LNCaP clone FGC (cell line): Measurements from ENCODE around the gene LARGE1.
"Not testable (repeated sequence)": the region's sequence is repeated elsewhere in the genome, so short reads cannot be mapped to it uniquely, and the experiment has no call there.

ENCODE experiments used
- DNase-seq: peaks from one replicate; pipeline ENCODE4 v3.0.0-alpha.2; 2011; ENCODE audit warnings: low read depth
- H3K4me3 ChIP-seq: 2 replicates; pipeline ENCODE4 v1.5.1; 2011; ENCODE audit warnings: mild to moderate bottlenecking, low read depth, low read length, control low read depth
- TF ChIP-seq, protein P1 (sequence below): IDR thresholded peaks from 2 replicates; pipeline ENCODE4 v1.5.1; 2012; ENCODE audit warnings: mild to moderate bottlenecking; ENCODE audit not compliant: control insufficient read depth, insufficient read depth; ENCODE audit errors: extremely low read depth

The LARGE1 gene

DNA sequence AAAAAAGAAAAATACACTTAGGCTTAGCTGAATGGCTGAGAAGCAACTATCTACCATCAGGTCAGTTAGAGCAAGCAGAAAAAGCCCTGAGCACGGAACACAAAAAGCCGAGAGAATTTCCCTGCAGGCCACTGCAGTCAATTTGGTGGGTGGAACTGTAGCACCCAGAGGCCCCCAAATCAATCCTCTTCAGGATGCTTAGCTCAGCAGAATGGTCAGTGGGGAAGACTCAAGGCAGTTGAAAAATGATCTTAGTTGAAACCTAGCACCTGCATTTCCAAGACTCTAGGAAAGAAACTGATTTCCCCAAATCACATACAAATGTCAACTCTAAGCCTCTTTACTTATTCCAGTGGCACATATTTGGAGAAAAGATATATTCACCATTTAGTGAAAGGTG, 534.7 kb downstream of the LARGE1 start:
- no peak for DNase-seq
- TF ChIP-seq, protein P1, sequence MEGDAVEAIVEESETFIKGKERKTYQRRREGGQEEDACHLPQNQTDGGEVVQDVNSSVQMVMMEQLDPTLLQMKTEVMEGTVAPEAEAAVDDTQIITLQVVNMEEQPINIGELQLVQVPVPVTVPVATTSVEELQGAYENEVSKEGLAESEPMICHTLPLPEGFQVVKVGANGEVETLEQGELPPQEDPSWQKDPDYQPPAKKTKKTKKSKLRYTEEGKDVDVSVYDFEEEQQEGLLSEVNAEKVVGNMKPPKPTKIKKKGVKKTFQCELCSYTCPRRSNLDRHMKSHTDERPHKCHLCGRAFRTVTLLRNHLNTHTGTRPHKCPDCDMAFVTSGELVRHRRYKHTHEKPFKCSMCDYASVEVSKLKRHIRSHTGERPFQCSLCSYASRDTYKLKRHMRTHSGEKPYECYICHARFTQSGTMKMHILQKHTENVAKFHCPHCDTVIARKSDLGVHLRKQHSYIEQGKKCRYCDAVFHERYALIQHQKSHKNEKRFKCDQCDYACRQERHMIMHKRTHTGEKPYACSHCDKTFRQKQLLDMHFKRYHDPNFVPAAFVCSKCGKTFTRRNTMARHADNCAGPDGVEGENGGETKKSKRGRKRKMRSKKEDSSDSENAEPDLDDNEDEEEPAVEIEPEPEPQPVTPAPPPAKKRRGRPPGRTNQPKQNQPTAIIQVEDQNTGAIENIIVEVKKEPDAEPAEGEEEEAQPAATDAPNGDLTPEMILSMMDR = no peak
- H3K4me3 ChIP-seq = no peak overlapping the region

DNA sequence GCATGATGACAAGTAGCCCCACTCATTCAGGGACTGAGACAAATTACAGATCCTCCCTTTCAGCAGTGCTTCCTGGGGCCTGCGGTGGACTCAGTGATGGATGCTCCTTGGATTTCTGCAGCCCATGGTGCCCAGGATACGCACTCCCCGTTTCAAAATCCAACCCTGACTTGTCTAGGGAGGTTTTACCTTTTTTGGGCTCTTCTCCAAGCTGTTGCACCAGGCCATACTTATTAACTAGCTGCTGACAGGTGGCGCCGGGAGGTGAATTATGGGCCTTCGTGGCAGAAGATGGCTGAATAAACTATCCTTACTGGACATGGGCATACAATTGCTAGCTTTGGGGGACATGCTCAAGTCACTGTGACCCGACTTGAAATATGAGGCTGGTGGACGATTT, 537.8 kb downstream of the LARGE1 start:
- H3K4me3 ChIP-seq = no peak overlapping the region
- TF ChIP-seq, protein P1 = no peak
- DNase-seq = no peak

DNA sequence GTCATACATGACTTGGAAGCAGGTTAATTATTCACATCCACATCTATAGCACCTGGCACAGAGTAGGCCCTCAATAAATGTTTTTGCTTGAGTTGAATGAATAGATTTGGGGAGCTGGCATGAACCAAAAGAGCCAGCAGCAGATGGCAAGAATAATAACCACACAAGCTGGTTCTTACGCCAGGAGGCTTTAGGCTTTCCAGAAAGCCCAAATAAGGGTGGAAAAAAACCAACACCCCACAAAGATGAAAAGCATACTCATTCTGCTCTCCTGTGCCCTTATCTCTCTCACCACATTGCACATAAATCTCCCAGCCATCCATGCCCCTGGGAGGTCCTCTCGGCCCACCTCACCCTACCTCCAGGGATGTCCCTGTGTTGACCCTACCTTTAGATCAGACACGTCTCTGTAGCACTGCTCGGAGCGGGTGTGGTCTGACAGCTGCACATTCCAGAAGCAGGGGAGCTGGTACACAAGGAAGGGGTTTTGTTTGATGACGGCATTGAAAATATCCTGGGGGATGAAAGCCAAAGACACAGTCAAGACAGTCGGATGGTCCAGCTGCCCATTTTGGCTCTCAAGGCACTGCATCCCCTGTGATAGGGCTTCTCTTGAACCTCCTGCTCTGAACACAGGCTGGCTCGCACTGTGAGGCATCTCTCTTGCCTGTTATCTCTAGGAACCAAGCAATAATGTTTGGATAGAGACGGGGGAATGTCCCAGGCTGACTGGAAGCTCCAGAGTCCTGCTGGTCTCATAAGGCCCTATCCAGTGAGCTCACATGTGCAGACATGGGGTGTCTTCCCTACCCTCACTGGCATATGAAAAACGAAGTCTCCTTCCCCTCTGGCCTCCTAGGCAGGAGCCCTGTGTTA, 538.5 kb downstream of the LARGE1 start:
- DNase-seq = no peak
- TF ChIP-seq, protein P1 = no peak
- H3K4me3 ChIP-seq = no peak overlapping the region

GRCh38 chr22:33380789-33381530, 539.3 kb downstream of the LARGE1 start:
- no peak overlapping the region for H3K4me3 ChIP-seq
- DNase-seq = no peak
- TF ChIP-seq, protein P1 = no peak

DNA sequence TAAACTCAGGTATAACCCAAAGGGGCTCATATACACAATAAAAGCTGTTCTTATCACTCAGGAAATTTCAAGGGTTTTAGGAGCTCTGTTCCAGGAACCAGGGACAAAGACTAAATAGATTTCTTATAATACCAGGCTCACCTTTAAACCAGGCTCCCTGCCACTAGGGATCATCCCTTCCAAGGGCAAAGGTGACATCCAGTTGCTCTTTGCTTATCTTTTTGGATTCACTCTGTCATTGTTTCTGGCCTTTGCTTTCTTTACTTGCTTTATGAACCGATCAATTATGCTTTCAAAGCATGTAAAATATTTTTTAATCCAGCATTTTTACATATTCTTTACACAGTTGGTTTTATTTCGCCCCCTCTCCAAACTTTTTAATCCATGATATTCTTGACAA, 540.4 kb downstream of the LARGE1 start:
- TF ChIP-seq, protein P1 = no peak
- H3K4me3 ChIP-seq = no peak overlapping the region

GRCh38 chr22:33372875-33373274, 547.4 kb downstream of the LARGE1 start:
- H3K4me3 ChIP-seq = no peak overlapping the region
- no peak for DNase-seq
- TF ChIP-seq, protein P1 = no peak

More for the DNA sequence above, 540.4 kb downstream of the LARGE1 start:
- no peak for DNase-seq

DNA sequence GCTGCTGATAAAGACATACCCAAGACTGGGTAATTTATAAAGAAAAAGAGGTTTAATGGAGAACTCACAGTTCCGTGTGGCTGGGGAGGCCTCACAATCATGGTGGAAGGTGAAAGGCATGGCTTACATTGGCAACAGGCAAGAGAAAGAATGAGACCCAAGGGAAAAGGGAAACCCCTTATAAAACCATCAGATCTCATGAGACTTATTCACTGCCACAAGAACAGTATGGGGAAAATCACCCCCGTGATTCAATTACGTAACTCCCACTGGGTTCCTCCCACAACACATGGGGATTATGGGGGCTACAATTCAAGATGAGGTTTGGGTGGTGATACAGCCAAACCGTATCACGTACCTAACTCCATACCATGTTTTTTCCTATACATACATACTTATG, 557.0 kb downstream of the LARGE1 start:
- not testable (repeated sequence) for H3K4me3 ChIP-seq, DNase-seq
